ENCODE data around the gene C1orf115.
"Not testable (repeated sequence)": the region's sequence is repeated elsewhere in the genome, so short reads cannot be mapped to it uniquely, and the experiment has no call there.

Gene C1orf115

GRCh38 chr1:220726634-220727033 is 36.5 kb downstream of the C1orf115 start:
- DNase-seq (ENCODE audit: low read depth), result no peak

- no peak for DNase-seq (ENCODE audit: low read depth)
These were observed 37.4 kb downstream of the C1orf115 start for GRCh38 chr1:220727519-220727918.

DNA sequence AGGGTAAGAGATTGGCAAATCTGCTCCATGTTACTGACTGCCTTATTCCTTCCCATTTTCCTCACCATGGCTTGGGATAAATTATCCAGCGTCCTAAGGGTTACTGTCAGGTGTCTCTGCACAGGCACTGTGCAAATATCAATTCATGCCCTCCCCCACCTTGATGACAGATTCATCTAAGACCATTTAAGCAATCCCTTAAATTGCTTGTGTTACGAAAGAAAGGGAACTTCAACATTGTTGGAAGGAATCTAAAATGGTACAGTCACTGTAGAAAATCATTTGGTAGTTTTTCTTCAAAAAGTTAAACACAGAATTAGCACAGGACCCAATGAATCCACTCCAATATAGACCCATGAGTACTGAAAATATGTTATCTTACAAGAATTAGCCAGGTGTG is 40.3 kb downstream of the C1orf115 start:
- no peak for DNase-seq (ENCODE audit: low read depth)

- peak; percentile 31 for DNase-seq (ENCODE audit: low read depth)
These were observed 42.0 kb downstream of the C1orf115 start for GRCh38 chr1:220732137-220732536.

- no peak for DNase-seq (ENCODE audit: low read depth)
These were observed 42.5 kb downstream of the C1orf115 start for GRCh38 chr1:220732621-220733020.

GRCh38 chr1:220733086-220733601 is 43.0 kb downstream of the C1orf115 start:
- peak; percentile 94 for DNase-seq (ENCODE audit: low read depth)

- DNase-seq (ENCODE audit: low read depth), result peak; percentile 63
These were observed 44.6 kb downstream of the C1orf115 start for GRCh38 chr1:220734571-220735326.

DNA sequence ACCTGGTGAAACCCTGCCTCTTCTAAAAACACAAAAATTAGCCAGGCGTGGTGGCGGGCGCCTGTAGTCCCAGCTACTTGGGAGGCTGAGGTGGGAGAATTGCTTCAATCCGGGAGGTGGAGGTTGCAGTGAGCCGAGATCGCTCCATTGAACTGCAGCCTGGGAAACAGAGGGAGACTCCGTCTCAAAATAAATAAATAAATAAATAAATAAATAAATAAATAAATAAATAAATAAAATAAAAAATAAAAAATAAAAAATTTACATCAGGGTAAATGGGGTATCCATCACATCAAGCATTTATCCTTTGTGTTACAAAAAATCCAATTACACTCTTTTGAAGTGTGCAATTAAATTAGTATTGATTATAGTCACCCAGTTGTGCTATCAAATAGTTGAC is 46.1 kb downstream of the C1orf115 start:
- DNase-seq (ENCODE audit: low read depth), result not testable (repeated sequence)

DNA sequence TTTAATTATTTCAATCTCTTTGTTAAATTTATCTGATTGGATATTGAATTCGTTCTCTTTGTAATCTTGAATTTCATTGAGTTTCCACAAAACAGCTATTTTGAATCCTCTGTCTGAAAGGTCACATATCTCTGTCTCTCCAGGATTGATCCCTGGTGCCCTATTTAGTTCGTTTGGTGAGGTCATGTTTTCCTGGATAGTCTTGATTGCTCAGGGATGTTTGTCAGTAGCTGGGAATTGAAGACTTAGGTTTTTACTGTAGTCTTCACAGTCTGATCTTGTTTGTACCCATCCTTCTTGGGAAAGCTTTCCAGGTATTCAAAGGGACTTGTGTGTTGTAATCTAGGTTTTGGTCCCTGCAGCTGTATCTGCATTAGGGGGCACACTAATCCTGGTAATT is 51.2 kb downstream of the C1orf115 start:
- no peak for DNase-seq (ENCODE audit: low read depth)

- DNase-seq (ENCODE audit: low read depth), result no peak
These were observed 51.7 kb downstream of the C1orf115 start for GRCh38 chr1:220741825-220742224.

DNA sequence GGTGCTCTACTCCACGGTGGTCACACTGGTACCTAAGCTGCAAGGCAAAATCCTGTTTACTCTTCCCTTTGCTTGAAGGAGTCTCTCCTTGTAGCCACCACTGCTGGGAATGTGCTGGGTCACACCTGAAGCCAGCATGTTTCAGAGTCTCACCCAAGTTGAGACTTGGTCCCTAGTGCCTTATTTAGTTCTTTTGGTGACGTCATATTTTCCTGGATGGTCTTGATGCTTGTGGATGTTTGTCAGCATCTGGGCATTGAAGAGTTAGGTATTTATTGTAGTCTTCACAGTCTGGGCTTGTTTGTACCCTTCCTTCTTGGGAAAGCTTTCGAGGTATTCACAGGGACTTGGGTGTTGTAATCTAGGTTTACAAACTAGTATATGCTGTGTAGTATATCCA is 52.4 kb downstream of the C1orf115 start:
- no peak for DNase-seq (ENCODE audit: low read depth)

DNA sequence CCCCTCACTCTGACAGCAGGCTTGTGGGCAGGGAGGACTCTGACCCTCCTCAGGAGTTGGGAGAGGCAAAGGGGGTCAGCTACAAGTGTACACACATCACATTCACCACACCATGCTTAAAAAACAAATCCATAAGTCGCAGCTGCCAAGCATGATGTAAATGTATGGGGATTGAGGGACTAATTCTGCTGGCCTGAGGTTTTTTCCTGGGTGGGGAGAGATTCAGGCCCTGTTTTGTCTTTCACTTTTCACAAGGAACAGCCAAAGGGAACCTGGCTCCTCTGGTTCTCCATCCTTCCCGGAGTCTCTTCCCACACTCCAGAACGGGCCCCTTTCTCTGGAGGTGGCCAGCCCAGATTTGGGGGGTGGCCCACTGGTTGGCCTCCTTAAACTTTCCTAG is 56.7 kb downstream of the C1orf115 start:
- DNase-seq (ENCODE audit: low read depth), result no peak

GRCh38 chr1:220747437-220748088 is 57.4 kb downstream of the C1orf115 start:
- no peak for DNase-seq (ENCODE audit: low read depth)

DNA sequence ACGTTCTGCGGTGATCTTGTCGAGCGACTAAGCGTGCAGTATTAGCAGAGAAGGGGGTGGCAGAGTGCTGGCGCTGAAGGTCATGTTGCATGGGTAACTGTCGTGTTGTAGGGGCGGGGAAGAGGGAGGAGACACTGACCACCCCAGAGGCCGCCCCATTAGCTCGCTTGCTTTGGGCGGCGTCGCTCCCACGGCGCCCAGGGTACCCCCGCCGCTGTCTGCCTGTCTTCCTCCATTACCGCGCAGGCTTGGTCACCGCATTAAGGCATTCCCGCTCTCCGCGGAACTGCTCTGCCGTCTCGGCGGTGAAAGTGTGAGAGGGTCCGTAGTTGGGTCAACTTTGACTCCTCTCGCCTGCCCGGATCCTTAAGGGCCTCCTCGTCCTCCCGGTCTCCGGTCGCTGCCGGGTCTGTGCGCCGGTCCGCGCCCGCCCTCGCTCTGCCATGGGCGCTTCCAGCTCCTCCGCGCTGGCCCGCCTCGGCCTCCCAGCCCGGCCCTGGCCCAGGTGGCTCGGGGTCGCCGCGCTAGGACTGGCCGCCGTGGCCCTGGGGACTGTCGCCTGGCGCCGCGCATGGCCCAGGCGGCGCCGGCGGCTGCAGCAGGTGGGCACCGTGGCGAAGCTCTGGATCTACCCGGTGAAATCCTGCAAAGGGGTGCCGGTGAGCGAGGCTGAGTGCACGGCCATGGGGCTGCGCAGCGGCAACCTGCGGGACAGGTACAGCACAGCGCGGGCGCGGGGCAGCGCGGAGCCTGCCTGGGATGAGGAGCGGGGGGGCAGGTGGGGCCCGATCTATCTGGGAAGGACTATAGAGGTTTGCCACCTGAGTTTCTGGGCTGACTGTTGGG is 58.1 kb downstream of the C1orf115 start, which contains the start of gene MTARC2:
TSS of gene MTARC2 (plus strand) at position 234 of the 846 bp plus-strand sequence. CDS start at position 444, 210 bp downstream.
- DNase-seq (ENCODE audit: low read depth), result peak; percentile 86
